Measurements from ENCODE around the gene MCTP1. TPM values are rescaled to one million over a fixed set of nuclear protein-coding genes. Genes with fewer than 3 reads are reported as not detected.
A peak's percentile ranks its signal among the peaks of the same experiment; 100 is the strongest.

Gene MCTP1
- 1.3 TPM for polyA plus RNA-seq (2013, experiment 1 of 2)
- 1.4 TPM for polyA plus RNA-seq (2013, experiment 2 of 2)

DNA sequence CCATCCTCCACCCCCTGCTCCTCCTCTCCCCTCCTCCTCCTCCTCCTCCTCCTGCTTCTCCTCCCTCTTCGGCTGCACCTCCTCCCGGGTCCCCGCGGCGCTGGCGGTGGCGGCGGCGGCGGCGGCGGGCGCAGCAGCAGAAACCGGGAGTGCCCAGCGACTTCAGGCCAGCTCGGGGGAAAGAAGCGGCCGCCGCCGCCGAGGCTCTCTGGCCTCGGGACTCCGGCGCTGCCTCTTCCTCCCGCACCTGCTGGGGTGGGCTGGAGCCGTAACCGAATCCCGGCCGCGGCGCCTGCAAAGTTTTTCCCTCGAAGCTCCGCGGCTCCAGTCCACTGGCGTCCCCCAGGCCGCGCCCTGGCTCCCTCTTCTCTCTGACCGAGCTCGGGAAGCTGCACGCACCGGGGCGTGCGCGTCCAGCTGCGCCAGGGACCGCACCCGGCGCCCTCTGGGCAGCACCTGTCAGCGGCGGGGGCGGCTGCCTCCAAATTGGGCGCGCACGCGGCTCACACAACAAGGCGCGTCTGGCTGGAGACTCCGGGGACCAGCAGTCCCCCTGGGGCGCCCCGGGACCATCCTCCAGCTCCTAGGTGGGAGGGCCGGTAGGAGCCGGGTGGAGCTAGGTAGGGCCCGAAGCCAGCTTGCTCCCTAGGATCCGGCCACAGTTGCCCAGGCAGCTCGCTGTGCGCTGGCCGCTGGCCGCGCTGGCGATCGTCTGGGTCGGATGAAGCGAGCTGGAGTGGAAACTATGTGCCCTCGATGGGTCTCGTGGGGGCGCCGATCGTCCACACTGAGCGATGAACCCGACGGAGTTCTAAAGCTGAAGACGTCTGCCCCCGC is at the start of gene MCTP1:
Gene MCTP1 (minus strand): TSS at position 523 of the 837 bp plus-strand sequence.
- Histone ChIP-seq H3K18ac (ENCODE audit: low read length) (no peak within 1 kb of the TSS), H2BK5ac (ENCODE audit: low read length) (no peak within 1 kb of the TSS), H3K56ac (ENCODE audit: low read length) (peak within 1 kb of the TSS; percentile 43), H3K4me2 (ENCODE audit: low read length) (peak within 1 kb of the TSS; percentile 68), H3K4me3 (ENCODE audit: low read length) (peak within 1 kb of the TSS; percentile 39), H3K79me2 (ENCODE audit: control insufficient read depth, insufficient read depth, low read length) (no peaks in the 10 kb centered on the region), H3K23ac (ENCODE audit: low read length) (no peak within 1 kb of the TSS), H3K4ac (ENCODE audit: low read depth, low read length) (no peak within 1 kb of the TSS), H3K36me3 (ENCODE audit: control insufficient read depth, insufficient read depth, low read length) (no peaks in the 10 kb centered on the region), H3K9ac (ENCODE audit: low read length) (peak within 1 kb of the TSS; percentile 38), H4K5ac (ENCODE audit: low read length) (no peak within 1 kb of the TSS), H4K8ac (ENCODE audit: low read depth, low read length) (no peak within 1 kb of the TSS), H2BK120ac (ENCODE audit: low read depth, low read length) (no peak within 1 kb of the TSS), H3K79me1 (ENCODE audit: low read length) (no peaks in the 10 kb centered on the region), H2BK15ac (replicated peaks; ENCODE audit: low read depth) (no peak within 1 kb of the TSS), H3K27me3 (ENCODE audit: insufficient read depth, low read length, poor library complexity) (peaks cover 10% of the 10 kb centered on the region), H3K27ac (ENCODE audit: low read depth, low read length) (no peak within 1 kb of the TSS), H3K4me1 (ENCODE audit: control insufficient read depth, low read depth, low read length) (no peaks in the 10 kb centered on the region), H2AK5ac (ENCODE audit: low read length) (no peak within 1 kb of the TSS)
- DNase-seq = peak; percentile 53
- WGBS (ENCODE audit: extremely low coverage, insufficient coverage, low lambda C conversion rate) = no CpG with 5 or more reads among the region's 83 CpGs

DNA sequence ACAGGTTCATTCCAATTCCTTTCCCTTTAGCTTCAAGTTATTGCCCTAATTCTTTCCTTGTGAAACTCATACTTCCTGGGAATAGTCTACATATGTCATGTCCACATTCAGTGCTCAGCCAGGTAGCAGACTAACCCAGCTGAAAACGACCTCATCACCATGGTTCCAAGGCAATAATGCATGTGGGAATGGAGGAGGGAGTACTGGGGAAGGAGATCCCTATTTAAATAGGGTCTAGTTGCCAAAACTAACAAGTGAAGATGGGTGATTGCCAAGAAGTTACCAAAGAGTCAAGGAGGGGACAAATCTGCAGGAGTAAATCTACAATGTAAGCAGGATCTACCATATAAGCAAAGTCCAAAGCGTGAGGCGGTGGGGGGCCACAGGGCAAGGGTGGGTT is 47.3 kb upstream of the MCTP1 start:
- WGBS (ENCODE audit: extremely low coverage, insufficient coverage, low lambda C conversion rate) = no CpG with 5 or more reads among the region's 3 CpGs
- Histone ChIP-seq H3K18ac (ENCODE audit: low read length) (no peak overlapping the region), H3K9ac (ENCODE audit: low read length) (no peak overlapping the region), H3K79me2 (ENCODE audit: control insufficient read depth, insufficient read depth, low read length) (no peaks in the 10 kb centered on the region), H3K36me3 (ENCODE audit: control insufficient read depth, insufficient read depth, low read length) (no peaks in the 10 kb centered on the region), H4K8ac (ENCODE audit: low read depth, low read length) (no peak overlapping the region), H3K4ac (ENCODE audit: low read depth, low read length) (no peak overlapping the region), H3K27ac (ENCODE audit: low read depth, low read length) (no peak overlapping the region), H3K4me2 (ENCODE audit: low read length) (no peak overlapping the region), H3K79me1 (ENCODE audit: low read length) (no peaks in the 10 kb centered on the region), H2BK15ac (replicated peaks; ENCODE audit: low read depth) (no peak overlapping the region), H3K27me3 (ENCODE audit: insufficient read depth, low read length, poor library complexity) (no peaks in the 10 kb centered on the region), H2BK120ac (ENCODE audit: low read depth, low read length) (no peak overlapping the region), H3K56ac (ENCODE audit: low read length) (no peak overlapping the region), H3K4me3 (ENCODE audit: low read length) (no peak overlapping the region), H4K5ac (ENCODE audit: low read length) (no peak overlapping the region), H2AK5ac (ENCODE audit: low read length) (no peak overlapping the region), H3K23ac (ENCODE audit: low read length) (no peak overlapping the region), H3K4me1 (ENCODE audit: control insufficient read depth, low read depth, low read length) (no peaks in the 10 kb centered on the region), H2BK5ac (ENCODE audit: low read length) (no peak overlapping the region)
- no peak for DNase-seq

DNA sequence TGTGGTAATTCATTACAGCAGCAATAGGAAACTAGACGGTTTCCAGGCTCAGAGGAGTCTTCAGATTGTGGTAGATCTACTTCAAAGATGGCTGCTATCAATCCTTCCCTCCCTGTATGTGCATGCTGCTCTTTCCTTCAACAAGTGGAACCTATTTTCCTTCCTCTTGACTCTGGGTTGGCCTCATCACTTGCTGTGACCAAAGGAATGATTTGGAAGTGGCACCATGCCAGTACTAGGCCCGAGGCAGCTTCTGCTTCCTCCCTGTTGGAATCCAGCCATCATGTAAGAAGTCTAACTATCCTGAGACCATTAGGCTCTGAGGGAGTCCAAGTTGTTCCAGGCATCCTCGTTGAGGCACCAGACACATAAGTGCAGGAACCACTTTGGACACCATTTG is 46.5 kb upstream of the MCTP1 start:
- H2AK5ac ChIP-seq (ENCODE audit: low read length) = no peak overlapping the region
- H3K4ac ChIP-seq (ENCODE audit: low read depth, low read length) = no peak overlapping the region
- H3K56ac ChIP-seq (ENCODE audit: low read length) = no peak overlapping the region
- H3K9ac ChIP-seq (ENCODE audit: low read length) = no peak overlapping the region
- H2BK15ac ChIP-seq (replicated peaks; ENCODE audit: low read depth) = no peak overlapping the region
- H3K27ac ChIP-seq (ENCODE audit: low read depth, low read length) = no peak overlapping the region
- H3K18ac ChIP-seq (ENCODE audit: low read length) = no peak overlapping the region
- WGBS (ENCODE audit: extremely low coverage, insufficient coverage, low lambda C conversion rate) = no CpG with 5 or more reads among the region's 3 CpGs
- no peak overlapping the region for H2BK5ac ChIP-seq (ENCODE audit: low read length)
- no peaks in the 10 kb centered on the region for H3K79me1 ChIP-seq (ENCODE audit: low read length)
- H4K8ac ChIP-seq (ENCODE audit: low read depth, low read length) = no peak overlapping the region
- H4K5ac ChIP-seq (ENCODE audit: low read length) = no peak overlapping the region
- H2BK120ac ChIP-seq (ENCODE audit: low read depth, low read length) = no peak overlapping the region
- H3K23ac ChIP-seq (ENCODE audit: low read length) = no peak overlapping the region
- no peak overlapping the region for H3K4me2 ChIP-seq (ENCODE audit: low read length)
- H3K27me3 ChIP-seq (ENCODE audit: insufficient read depth, low read length, poor library complexity) = no peaks in the 10 kb centered on the region
- H3K4me1 ChIP-seq (ENCODE audit: control insufficient read depth, low read depth, low read length) = no peaks in the 10 kb centered on the region
- DNase-seq = no peak
- H3K4me3 ChIP-seq (ENCODE audit: low read length) = no peak overlapping the region
- H3K36me3 ChIP-seq (ENCODE audit: control insufficient read depth, insufficient read depth, low read length) = no peaks in the 10 kb centered on the region
- H3K79me2 ChIP-seq (ENCODE audit: control insufficient read depth, insufficient read depth, low read length) = no peaks in the 10 kb centered on the region

DNA sequence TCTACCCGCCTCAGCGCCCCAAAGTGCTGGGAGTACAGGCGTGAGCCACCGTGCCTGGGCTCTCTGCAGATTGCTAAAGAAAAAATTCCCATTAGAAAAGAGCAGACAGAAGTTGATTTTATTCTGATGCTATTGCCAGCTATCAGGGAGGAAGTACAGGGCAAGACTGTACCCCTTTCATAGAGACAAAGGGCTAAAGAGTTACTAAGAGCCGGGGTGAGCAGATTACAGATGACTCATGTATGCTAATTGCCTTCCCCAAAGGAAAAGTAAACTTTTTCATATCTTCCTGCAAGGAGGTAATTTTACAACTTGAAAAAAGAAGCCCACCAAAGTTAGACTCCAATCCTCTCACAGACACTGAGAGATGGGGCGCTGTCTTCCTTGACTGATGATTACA is 42.3 kb upstream of the MCTP1 start:
- peak; percentile 6 for DNase-seq
- no peak overlapping the region for H3K56ac ChIP-seq (ENCODE audit: low read length)
- H2BK15ac ChIP-seq (replicated peaks; ENCODE audit: low read depth) = no peak overlapping the region
- H4K5ac ChIP-seq (ENCODE audit: low read length) = no peak overlapping the region
- H3K79me2 ChIP-seq (ENCODE audit: control insufficient read depth, insufficient read depth, low read length) = no peaks in the 10 kb centered on the region
- no peaks in the 10 kb centered on the region for H3K27me3 ChIP-seq (ENCODE audit: insufficient read depth, low read length, poor library complexity)
- no peak overlapping the region for H3K23ac ChIP-seq (ENCODE audit: low read length)
- H3K18ac ChIP-seq (ENCODE audit: low read length) = no peak overlapping the region
- H3K4ac ChIP-seq (ENCODE audit: low read depth, low read length) = no peak overlapping the region
- no peak overlapping the region for H3K4me3 ChIP-seq (ENCODE audit: low read length)
- no peak overlapping the region for H2BK5ac ChIP-seq (ENCODE audit: low read length)
- H3K36me3 ChIP-seq (ENCODE audit: control insufficient read depth, insufficient read depth, low read length) = no peaks in the 10 kb centered on the region
- WGBS (ENCODE audit: extremely low coverage, insufficient coverage, low lambda C conversion rate) = no CpG with 5 or more reads among the region's 6 CpGs
- H3K27ac ChIP-seq (ENCODE audit: low read depth, low read length) = no peak overlapping the region
- H3K79me1 ChIP-seq (ENCODE audit: low read length) = no peaks in the 10 kb centered on the region
- no peak overlapping the region for H2BK120ac ChIP-seq (ENCODE audit: low read depth, low read length)
- no peak overlapping the region for H4K8ac ChIP-seq (ENCODE audit: low read depth, low read length)
- no peaks in the 10 kb centered on the region for H3K4me1 ChIP-seq (ENCODE audit: control insufficient read depth, low read depth, low read length)
- H3K4me2 ChIP-seq (ENCODE audit: low read length) = no peak overlapping the region
- H3K9ac ChIP-seq (ENCODE audit: low read length) = no peak overlapping the region
- H2AK5ac ChIP-seq (ENCODE audit: low read length) = no peak overlapping the region

DNA sequence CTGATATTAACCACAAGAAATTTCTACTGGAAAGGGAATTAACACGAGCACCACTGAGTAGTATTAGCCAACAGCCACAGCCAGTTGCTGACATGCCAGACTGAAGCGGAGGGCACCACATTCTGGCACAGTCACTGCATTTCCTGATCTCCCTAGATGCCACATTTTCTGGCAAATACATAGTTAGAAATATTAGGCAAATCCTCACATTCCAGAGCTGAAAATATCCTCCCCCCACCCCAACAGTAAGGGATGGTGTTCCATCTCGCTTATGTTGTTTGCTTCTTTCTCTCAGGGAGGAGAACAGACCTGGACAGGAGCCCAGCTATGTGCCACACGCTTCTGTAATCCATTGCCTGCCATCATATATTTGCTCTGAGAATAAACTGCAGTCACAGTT is 32.8 kb upstream of the MCTP1 start:
- no CpG with 5 or more reads among the region's 4 CpGs for WGBS (ENCODE audit: extremely low coverage, insufficient coverage, low lambda C conversion rate)

More for the DNA sequence above, 32.8 kb upstream of the MCTP1 start:
- Histone ChIP-seq H3K56ac (ENCODE audit: low read length) (no peak overlapping the region), H3K9ac (ENCODE audit: low read length) (no peak overlapping the region), H4K5ac (ENCODE audit: low read length) (no peak overlapping the region), H3K18ac (ENCODE audit: low read length) (no peak overlapping the region), H3K23ac (ENCODE audit: low read length) (no peak overlapping the region), H3K79me2 (ENCODE audit: control insufficient read depth, insufficient read depth, low read length) (no peaks in the 10 kb centered on the region), H4K8ac (ENCODE audit: low read depth, low read length) (no peak overlapping the region), H3K27ac (ENCODE audit: low read depth, low read length) (no peak overlapping the region), H3K4ac (ENCODE audit: low read depth, low read length) (no peak overlapping the region), H3K4me2 (ENCODE audit: low read length) (no peak overlapping the region), H2BK15ac (replicated peaks; ENCODE audit: low read depth) (no peak overlapping the region), H3K79me1 (ENCODE audit: low read length) (no peaks in the 10 kb centered on the region), H3K4me1 (ENCODE audit: control insufficient read depth, low read depth, low read length) (no peaks in the 10 kb centered on the region), H3K27me3 (ENCODE audit: insufficient read depth, low read length, poor library complexity) (no peaks in the 10 kb centered on the region), H3K36me3 (ENCODE audit: control insufficient read depth, insufficient read depth, low read length) (no peaks in the 10 kb centered on the region), H2AK5ac (ENCODE audit: low read length) (no peak overlapping the region), H3K4me3 (ENCODE audit: low read length) (no peak overlapping the region), H2BK120ac (ENCODE audit: low read depth, low read length) (no peak overlapping the region), H2BK5ac (ENCODE audit: low read length) (no peak overlapping the region)
- no peak for DNase-seq

Measured in mesendoderm (in vitro differentiated cells).